ENCODE results near the gene PFKFB2. TPM values are rescaled to one million over a fixed set of nuclear protein-coding genes. Genes with fewer than 3 reads are reported as not detected.
"Not testable (repeated sequence)": the region's sequence is repeated elsewhere in the genome, so short reads cannot be mapped to it uniquely, and the experiment has no call there.

PFKFB2 gene
- total RNA-seq, 6 experiments from 2014 or later: 2.5 to 7.0 (median 3.2) TPM

GRCh38 chr1:207035877-207036551 lies 17.1 kb upstream of the PFKFB2 start:
- peaks cover 29% of the 10 kb centered on the region for H3K4me1 Mint-ChIP-seq (ENCODE audit: low read depth)
- H3K9me3 Mint-ChIP-seq: no peaks in the 10 kb centered on the region
- peaks cover 2% of the 10 kb centered on the region; the same call in 1 of the 2 replicates for H3K27me3 Mint-ChIP-seq (ENCODE audit: insufficient read depth)
- H3K27ac Mint-ChIP-seq: no peak overlapping the region; the same call in 1 of the 2 replicates
- DNase-seq: no peak
- no peak overlapping the region for H3K4me3 Mint-ChIP-seq
- no peaks in the 10 kb centered on the region for H3K36me3 Mint-ChIP-seq (ENCODE audit: low read depth)
- TF ChIP-seq CTCF (IDR thresholded peaks at IDR 0.05): no peak

GRCh38 chr1:207036865-207037264 lies 16.2 kb upstream of the PFKFB2 start:
- Mint-ChIP-seq H3K4me1 (ENCODE audit: low read depth) (peaks cover 32% of the 10 kb centered on the region), H3K27ac (no peak overlapping the region), H3K36me3 (ENCODE audit: low read depth) (peaks cover 1% of the 10 kb centered on the region; the same call in 1 of the 2 replicates), H3K4me3 (no peak overlapping the region), H3K27me3 (ENCODE audit: insufficient read depth) (peaks cover 2% of the 10 kb centered on the region; the same call in 1 of the 2 replicates), H3K9me3 (no peaks in the 10 kb centered on the region)
- no peak for DNase-seq
- no peak for TF ChIP-seq CTCF (IDR thresholded peaks at IDR 0.05)

- Mint-ChIP-seq H3K9me3 (no peaks in the 10 kb centered on the region), H3K4me1 (ENCODE audit: low read depth) (peaks cover 35% of the 10 kb centered on the region), H3K27me3 (ENCODE audit: insufficient read depth) (peaks cover 2% of the 10 kb centered on the region; the same call in 1 of the 2 replicates), H3K27ac (peak overlapping the region; percentile 65), H3K4me3 (peak overlapping the region; percentile 7), H3K36me3 (ENCODE audit: low read depth) (peaks cover 19% of the 10 kb centered on the region)
- DNase-seq: no peak
- no peak for TF ChIP-seq CTCF (IDR thresholded peaks at IDR 0.05)
Measured at GRCh38 chr1:207039380-207040180, 13.5 kb upstream of the PFKFB2 start.

- no peak for TF ChIP-seq CTCF (IDR thresholded peaks at IDR 0.05)
- H3K36me3 Mint-ChIP-seq (ENCODE audit: low read depth): peaks cover 23% of the 10 kb centered on the region
- H3K4me3 Mint-ChIP-seq: peak overlapping the region; percentile 7
- H3K27me3 Mint-ChIP-seq (ENCODE audit: insufficient read depth): peaks cover 2% of the 10 kb centered on the region; the same call in 1 of the 2 replicates
- DNase-seq: peak; percentile 76
- no peaks in the 10 kb centered on the region for H3K9me3 Mint-ChIP-seq
- H3K4me1 Mint-ChIP-seq (ENCODE audit: low read depth): peaks cover 41% of the 10 kb centered on the region
- peak overlapping the region; percentile 65 for H3K27ac Mint-ChIP-seq
Measured at GRCh38 chr1:207040181-207040533, 12.9 kb upstream of the PFKFB2 start.

- not testable (repeated sequence) for DNase-seq; H3K4me3 Mint-ChIP-seq; H3K9me3 Mint-ChIP-seq; H3K27me3 Mint-ChIP-seq (ENCODE audit: insufficient read depth)
- H3K27ac Mint-ChIP-seq: peak overlapping the region; percentile 39; the same call in 1 of the 2 replicates
- peaks cover 53% of the 10 kb centered on the region for H3K4me1 Mint-ChIP-seq (ENCODE audit: low read depth)
- H3K36me3 Mint-ChIP-seq (ENCODE audit: low read depth): peaks cover 31% of the 10 kb centered on the region
Measured at GRCh38 chr1:207041397-207041796, 11.7 kb upstream of the PFKFB2 start.

- peaks cover 62% of the 10 kb centered on the region for H3K36me3 Mint-ChIP-seq (ENCODE audit: low read depth)
- peak overlapping the region; percentile 65 for H3K4me3 Mint-ChIP-seq
- no peaks in the 10 kb centered on the region for H3K9me3 Mint-ChIP-seq
- H3K27ac Mint-ChIP-seq: no peak overlapping the region
- no peak for DNase-seq
- H3K4me1 Mint-ChIP-seq (ENCODE audit: low read depth): peaks cover 72% of the 10 kb centered on the region
- no peak for TF ChIP-seq CTCF (IDR thresholded peaks at IDR 0.05)
- H3K27me3 Mint-ChIP-seq (ENCODE audit: insufficient read depth): no peaks in the 10 kb centered on the region
Measured at GRCh38 chr1:207045453-207045852, 7.6 kb upstream of the PFKFB2 start.
